EL (cell line): ENCODE data around the gene TMEM203.

ENCODE experiments used
- DNase-seq: peaks from one replicate; pipeline ENCODE4 v3.0.0-alpha.2; 2016

TMEM203 gene

DNA sequence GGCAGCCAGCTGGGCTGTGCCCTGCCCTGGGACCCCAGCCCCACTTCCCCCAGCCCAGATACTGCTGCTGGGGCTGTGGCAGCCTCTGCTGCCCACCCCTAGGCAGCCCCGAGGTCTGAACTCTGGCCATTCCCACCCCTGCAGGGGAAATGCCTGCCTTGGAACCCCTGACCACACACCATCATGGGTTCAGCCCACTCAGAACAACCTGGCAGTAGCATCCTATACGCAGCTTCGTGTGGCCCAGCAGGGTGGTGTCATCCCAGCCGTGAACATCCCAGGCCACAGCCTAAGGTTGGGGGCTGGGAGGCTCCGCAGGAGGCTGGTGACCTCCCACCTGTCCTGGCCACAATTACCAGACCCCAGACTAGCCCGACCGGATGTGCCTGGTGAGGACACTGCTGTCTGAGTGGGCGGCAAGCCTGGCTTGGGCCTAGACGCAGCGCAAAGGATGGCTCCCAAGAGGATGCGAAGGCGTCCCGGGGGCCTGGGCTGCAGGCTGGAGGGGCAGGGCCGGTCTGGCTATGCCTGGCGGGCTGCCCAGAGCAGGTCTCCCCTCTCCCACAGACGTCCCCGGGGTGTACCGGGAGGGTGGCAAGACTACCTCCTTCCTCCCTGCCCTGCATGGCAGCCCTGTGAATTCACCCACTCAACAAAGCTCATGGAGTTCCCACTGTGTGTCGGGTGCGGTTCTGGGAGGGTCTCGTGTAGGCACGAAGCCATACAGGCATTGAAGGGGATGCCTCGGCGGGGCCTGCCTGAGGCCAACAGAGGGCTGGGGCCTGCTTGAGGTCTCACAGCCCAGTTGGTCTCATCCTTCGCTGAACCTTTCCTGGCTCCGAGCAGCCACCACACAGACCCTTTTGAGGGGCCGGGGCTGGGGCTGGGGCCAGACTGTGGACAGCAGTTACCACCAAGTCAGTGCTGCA is 23.8 kb upstream of the TMEM203 start:
- DNase-seq = no peak

GRCh38 chr9:137228506-137228967 is 23.1 kb upstream of the TMEM203 start:
- DNase-seq = no peak

DNA sequence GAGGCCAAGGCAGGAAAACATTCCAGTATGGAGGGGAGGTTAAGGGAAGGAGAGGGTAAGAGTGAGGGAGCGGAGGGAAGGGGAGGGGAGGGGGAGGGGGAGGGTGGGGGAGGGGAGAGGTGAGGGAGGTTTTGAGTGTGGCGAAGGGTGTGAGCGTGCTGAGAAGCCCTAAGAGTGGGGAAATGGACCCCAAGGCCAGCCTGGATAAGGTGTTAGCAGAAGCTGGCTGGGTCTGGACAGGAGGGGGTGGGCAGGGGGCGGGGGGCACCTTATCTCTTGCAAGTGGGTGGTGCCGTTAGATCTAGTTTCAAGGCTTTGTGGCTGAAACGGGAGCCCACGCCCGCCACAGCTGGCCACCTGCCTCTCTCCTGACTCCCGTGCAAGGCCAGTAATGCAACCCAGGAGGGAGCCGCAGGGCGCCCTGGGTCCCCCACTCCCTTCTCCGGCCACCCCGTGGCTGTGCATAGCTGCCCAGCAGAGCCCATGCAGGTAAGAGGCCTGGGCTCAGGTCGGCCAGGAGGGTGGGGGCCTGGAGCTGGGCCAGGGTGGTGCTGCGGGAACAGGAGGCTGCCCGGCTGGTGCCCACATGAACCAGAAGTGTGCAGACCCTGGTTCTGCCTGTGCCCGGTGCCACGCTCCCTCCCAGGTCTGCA is 22.5 kb upstream of the TMEM203 start:
- no peak for DNase-seq

- peak; percentile 75 for DNase-seq
Measured at GRCh38 chr9:137227054-137227852, 21.8 kb upstream of the TMEM203 start, which contains the start of gene RNF224. Gene RNF224 (plus strand): TSS chr9:137227502. CDS start chr9:137228336, 834 bp downstream.

- no peak for DNase-seq
Measured at GRCh38 chr9:137226338-137227053, 21.0 kb upstream of the TMEM203 start.

DNA sequence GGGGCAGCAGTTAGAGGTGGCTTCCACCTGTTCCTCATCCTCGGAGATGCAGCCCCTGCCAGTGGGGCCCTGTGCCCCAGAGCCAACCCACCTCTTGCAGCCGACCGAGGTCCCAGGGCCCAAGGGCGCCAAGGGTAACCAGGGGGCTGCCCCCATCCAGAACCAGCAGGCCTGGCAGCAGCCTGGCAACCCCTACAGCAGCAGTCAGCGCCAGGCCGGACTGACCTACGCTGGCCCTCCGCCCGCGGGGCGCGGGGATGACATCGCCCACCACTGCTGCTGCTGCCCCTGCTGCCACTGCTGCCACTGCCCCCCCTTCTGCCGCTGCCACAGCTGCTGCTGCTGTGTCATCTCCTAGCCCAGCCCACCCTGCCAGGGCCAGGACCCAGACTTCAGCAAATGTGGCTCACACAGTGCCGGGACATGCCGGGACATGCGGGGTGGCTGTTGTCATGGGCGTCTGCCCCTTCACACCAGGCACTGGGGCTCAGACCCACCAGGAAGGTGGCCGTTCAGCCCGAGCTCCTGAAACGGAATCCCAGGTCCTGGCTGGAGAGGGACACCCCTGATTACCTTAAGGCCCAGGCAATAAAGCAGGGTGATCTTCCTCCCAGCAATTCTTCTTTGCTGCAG is 20.4 kb upstream of the TMEM203 start:
- no peak for DNase-seq

- no peak for DNase-seq
Measured at GRCh38 chr9:137224830-137225694, 19.6 kb upstream of the TMEM203 start, which contains the start of gene CYSRT1. Gene CYSRT1 (plus strand): TSS chr9:137225174. CDS start chr9:137225622, 448 bp downstream.

GRCh38 chr9:137223078-137223970 is 17.9 kb upstream of the TMEM203 start:
- peak; percentile 99 for DNase-seq

DNA sequence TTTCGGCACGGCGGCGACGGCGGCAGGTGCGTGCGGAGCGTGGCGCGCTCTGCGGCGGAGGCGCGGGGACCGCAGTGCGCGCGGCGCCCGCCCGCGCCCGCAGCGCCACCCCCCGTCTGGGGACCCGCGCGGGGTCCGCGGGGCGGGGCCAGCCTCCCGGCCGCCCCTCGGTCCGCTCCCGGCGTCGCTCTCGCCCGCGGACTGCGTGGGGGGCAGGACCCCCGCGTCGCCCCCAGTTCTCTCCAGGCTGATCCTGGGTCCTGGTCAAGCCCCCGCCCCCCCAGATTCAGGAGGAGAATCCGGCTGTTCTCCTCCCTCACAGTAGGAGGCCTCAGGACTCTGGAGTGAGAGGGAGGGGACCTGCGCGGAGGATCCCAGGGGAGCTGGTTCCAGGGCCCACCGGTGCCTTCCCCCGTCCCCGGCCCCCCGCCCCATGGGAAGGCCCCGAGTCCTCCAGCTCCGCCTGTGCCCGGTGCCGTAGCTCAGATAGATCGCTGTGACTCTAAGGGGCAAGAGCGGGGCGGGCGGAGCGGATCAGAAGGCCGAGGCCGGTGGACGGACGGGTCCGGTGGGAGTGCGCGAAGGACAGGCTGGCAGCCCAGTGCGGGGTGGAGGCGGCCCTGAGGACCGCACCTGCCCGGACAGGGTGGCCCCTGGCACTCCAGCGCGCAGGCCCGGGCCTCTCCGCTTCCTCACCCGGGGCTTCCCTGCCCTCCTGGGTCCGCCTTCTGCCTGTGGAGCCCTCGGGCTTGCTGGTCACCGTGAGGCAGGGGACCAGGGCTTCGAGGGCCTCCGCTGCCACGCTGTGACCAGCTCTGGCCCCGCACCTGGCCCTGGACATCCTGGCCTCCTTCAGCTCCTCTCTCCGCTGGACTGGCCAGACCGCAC is 17.0 kb upstream of the TMEM203 start, which contains the start of gene RNF208:
RNF208 (minus strand) TSS at position 51 of the 888 bp plus-strand sequence. CDS start 1,028 bp downstream, outside the sequence.
- peak; percentile 34 for DNase-seq

DNA sequence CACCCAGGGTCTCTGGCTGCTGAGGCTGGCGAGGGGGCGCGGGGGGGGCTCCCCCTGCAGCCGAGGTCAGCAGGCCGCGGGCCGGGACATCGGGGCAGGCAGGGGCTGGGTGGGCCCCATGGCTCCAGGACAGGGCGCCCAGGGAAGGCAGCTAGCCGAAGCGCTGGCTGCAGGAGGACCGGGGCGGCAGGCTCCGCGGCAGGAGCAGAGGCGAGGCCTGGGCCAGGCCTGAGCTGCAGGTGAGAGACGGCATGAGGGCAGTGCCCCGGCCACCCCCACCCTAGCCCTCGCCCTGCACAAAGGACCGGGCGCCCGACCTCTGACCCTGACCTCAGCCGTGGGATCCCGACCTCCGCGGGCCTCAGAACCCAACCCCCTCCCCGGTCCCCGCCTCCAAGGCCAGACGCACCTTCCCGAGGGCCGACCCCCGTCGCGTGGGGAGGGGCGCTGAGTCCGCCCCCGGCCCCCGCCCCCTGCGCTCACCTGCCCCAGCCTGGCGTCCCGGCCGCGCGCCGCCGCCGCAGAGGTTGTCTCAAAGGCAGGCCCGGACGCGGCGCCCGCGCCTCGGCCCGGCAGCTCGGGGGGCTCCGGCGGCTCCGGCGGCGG is 16.2 kb upstream of the TMEM203 start:
- no peak for DNase-seq

- DNase-seq = no peak
Measured at GRCh38 chr9:137221095-137221505, 15.7 kb upstream of the TMEM203 start.

GRCh38 chr9:137220317-137221094 is 15.1 kb upstream of the TMEM203 start:
- DNase-seq = no peak

- no peak for DNase-seq
Measured at GRCh38 chr9:137219757-137220316, 14.4 kb upstream of the TMEM203 start.

- peak; percentile 44 for DNase-seq
Measured at GRCh38 chr9:137218754-137219271, 13.4 kb upstream of the TMEM203 start.

DNA sequence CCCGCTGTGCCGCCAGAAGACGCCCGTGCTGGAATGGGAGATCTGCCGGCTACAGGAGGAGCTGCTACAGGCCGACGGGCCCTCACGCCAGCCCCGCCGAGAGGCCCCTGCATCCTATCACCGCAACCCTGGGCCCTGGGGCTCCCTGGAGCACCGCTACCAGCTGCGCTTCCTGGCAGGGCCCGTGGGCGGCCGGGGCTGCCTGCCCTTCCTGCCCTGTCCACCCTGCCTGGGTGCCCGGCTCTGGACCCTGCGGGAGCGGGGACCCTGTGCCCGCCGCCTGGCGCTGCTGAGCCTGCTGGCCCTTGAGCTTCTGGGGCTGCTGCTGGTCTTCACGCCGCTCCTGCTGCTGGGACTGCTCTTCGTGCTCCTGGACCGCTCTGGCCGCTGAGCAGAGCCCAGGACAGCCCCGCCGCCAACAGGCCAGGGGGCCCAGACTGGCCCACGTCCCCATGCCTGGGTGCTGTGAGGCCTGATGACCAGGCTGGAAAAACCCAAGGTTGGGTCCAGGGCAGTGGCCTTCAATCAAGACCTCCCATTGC is 12.8 kb upstream of the TMEM203 start:
- no peak for DNase-seq
